ENCODE data around the gene UNC93A. TPM values are rescaled to one million over a fixed set of nuclear protein-coding genes. Genes with fewer than 3 reads are reported as not detected.

UNC93A gene
- total RNA-seq, 1 donor from 2014 or later = not detected

- H3K36me3 Mint-ChIP-seq (ENCODE audit: low read depth) = no peaks in the 10 kb centered on the region
- POLR2A ChIA-PET = no interaction called here
These were observed 47.5 kb downstream of the UNC93A start for GRCh38 chr6:167338541-167339117.

GRCh38 chr6:167341038-167341583 lies 50.0 kb downstream of the UNC93A start:
- CTCF ChIA-PET = no interaction called here
- intact Hi-C loops (cut with micrococcal nuclease) = no loop called here
- POLR2A ChIA-PET = no interaction called here

More at GRCh38 chr6:167338541-167339117, 47.5 kb downstream of the UNC93A start:
- H3K9me3 Mint-ChIP-seq = no peaks in the 10 kb centered on the region
- no peak for ATAC-seq (ENCODE audit: low read depth)
- no peak overlapping the region for H3K4me3 Mint-ChIP-seq
- no peak for DNase-seq
- no peaks in the 10 kb centered on the region for H3K4me1 Mint-ChIP-seq
- intact Hi-C loops (cut with micrococcal nuclease) = no loop called here
- CTCF ChIA-PET = no interaction called here
- H3K27ac Mint-ChIP-seq = no peak overlapping the region
- H3K27me3 Mint-ChIP-seq = peaks cover 20% of the 10 kb centered on the region
- no peak for TF ChIP-seq CTCF (IDR thresholded peaks at IDR 0.05)

GRCh38 chr6:167341665-167342655 lies 50.8 kb downstream of the UNC93A start:
- CTCF ChIA-PET = no interaction called here
- TF ChIP-seq CTCF (IDR thresholded peaks at IDR 0.05) = no peak
- POLR2A ChIA-PET = no interaction called here
- intact Hi-C loops (cut with micrococcal nuclease) = no loop called here
- no peaks in the 10 kb centered on the region for H3K36me3 Mint-ChIP-seq (ENCODE audit: low read depth)
- H3K27me3 Mint-ChIP-seq = peaks cover 35% of the 10 kb centered on the region
- H3K4me3 Mint-ChIP-seq = no peak overlapping the region
- H3K9me3 Mint-ChIP-seq = no peaks in the 10 kb centered on the region
- DNase-seq = no peak
- H3K27ac Mint-ChIP-seq = no peak overlapping the region
- ATAC-seq (ENCODE audit: low read depth) = no peak
- no peaks in the 10 kb centered on the region for H3K4me1 Mint-ChIP-seq

More at GRCh38 chr6:167341038-167341583, 50.0 kb downstream of the UNC93A start:
- no peak for DNase-seq
- H3K9me3 Mint-ChIP-seq = no peaks in the 10 kb centered on the region
- no peak for TF ChIP-seq CTCF (IDR thresholded peaks at IDR 0.05)
- ATAC-seq (ENCODE audit: low read depth) = no peak
- H3K36me3 Mint-ChIP-seq (ENCODE audit: low read depth) = no peaks in the 10 kb centered on the region
- peaks cover 35% of the 10 kb centered on the region for H3K27me3 Mint-ChIP-seq
- no peak overlapping the region for H3K27ac Mint-ChIP-seq
- H3K4me3 Mint-ChIP-seq = no peak overlapping the region
- H3K4me1 Mint-ChIP-seq = no peaks in the 10 kb centered on the region

GRCh38 chr6:167342879-167343610 lies 51.9 kb downstream of the UNC93A start:
- H3K9me3 Mint-ChIP-seq = no peaks in the 10 kb centered on the region
- H3K27me3 Mint-ChIP-seq = peaks cover 36% of the 10 kb centered on the region
- ATAC-seq (ENCODE audit: low read depth) (no peak), DNase-seq (no peak)
- no peaks in the 10 kb centered on the region for H3K36me3 Mint-ChIP-seq (ENCODE audit: low read depth)
- no peak for TF ChIP-seq CTCF (IDR thresholded peaks at IDR 0.05)
- no peak overlapping the region for H3K4me3 Mint-ChIP-seq
- H3K4me1 Mint-ChIP-seq = peaks cover 4% of the 10 kb centered on the region
- intact Hi-C loops (cut with micrococcal nuclease) = no loop called here
- ChIA-PET POLR2A (no interaction called here), CTCF (no interaction called here)
- H3K27ac Mint-ChIP-seq = no peak overlapping the region

Measured in activated B cell treated with CpG ODN at 0.5 μM for 24 hours (primary cell).